Measurements from ENCODE around the gene KCNQ5.
A peak's percentile ranks its signal among the peaks of the same experiment; 100 is the strongest.

KCNQ5 gene

DNA sequence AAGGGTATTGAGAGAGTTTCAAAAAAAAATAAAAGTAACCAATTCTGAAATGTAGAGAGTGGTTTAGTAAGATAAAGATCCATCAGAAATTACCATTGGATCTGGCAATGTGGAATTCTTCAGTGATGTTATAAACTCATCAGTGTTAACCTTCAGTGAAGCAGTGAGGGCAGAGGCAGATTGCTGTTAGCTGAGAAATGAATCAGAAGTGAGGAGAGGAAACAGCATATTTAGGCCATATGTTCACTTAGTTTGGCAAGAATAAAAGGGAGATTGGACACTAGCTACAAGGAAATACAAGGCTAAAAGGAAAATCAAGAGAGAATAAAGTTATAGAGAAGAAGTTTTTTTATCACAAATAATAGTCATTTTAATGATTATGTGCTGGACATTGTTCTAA is 9.6 kb downstream of the KCNQ5 start:
- no peaks in the 10 kb centered on the region for H3K9me3 ChIP-seq (ENCODE audit: control insufficient read depth, insufficient read depth, low read depth, low read length)
- no peak for TF ChIP-seq ZNF19 (tag by site-specific recombination; IDR thresholded peaks at IDR 0.05; ENCODE audit: low read depth)
- TF ChIP-seq ZNF394 (tag by site-specific recombination; IDR thresholded peaks at IDR 0.05; ENCODE audit: borderline replicate concordance) = no peak
- TF ChIP-seq ZNF354C (tag by site-specific recombination; IDR thresholded peaks at IDR 0.05; ENCODE audit: borderline replicate concordance, low read depth) = no peak
- no peak for TF ChIP-seq ZBTB21 (tag by site-specific recombination; IDR thresholded peaks at IDR 0.05)
- TF ChIP-seq GLIS2 (tag by site-specific recombination; IDR thresholded peaks at IDR 0.05) = no peak
- no peak for TF ChIP-seq ZNF202 (tag by site-specific recombination; IDR thresholded peaks at IDR 0.05; ENCODE audit: borderline replicate concordance)
- ChIA-PET CTCF (interaction anchor here (0.7 to 1.1 kb wide), 2 partner anchors 498 to 1354 kb away, joined by 3 read pairs; no protein-coding TSS in a partner anchor), POLR2A (no interaction called here)
- H3K36me3 ChIP-seq (ENCODE audit: control insufficient read depth in 2 of 2, insufficient read depth in 1 of 2, low read length in 2 of 2) = no peaks in the 10 kb centered on the region
- no peaks in the 10 kb centered on the region for H3K4me1 ChIP-seq (ENCODE audit: control insufficient read depth, insufficient read depth, low read length)
- no peak overlapping the region for H3K4me3 ChIP-seq (ENCODE audit: low read depth, low read length)
- no peak overlapping the region for H3K27ac ChIP-seq (ENCODE audit: extremely low read depth, low read depth, low read length)

DNA sequence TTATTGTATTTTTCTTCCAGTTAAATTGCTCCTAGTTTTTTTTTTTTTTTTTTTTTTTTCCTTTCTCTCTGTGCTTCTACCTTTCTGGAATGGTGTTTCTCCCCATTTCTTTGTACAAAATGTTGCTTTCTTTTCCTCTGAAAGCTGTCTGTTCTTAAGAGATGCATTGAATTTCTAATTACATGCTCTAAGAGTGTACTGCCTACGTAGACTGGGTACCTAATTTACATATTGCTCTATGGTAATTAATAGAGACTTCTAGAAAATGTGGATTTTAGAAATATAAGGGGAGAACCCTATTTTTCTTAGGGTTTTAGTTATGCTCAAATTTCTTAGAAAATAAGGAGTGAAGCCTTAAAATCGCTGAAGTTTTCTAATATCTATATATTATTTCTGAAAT is 13.8 kb downstream of the KCNQ5 start:
- Histone ChIP-seq H3K4me3 (ENCODE audit: low read depth, low read length) (no peak overlapping the region), H3K9me3 (ENCODE audit: control insufficient read depth, insufficient read depth, low read depth, low read length) (no peaks in the 10 kb centered on the region), H3K4me1 (ENCODE audit: control insufficient read depth, insufficient read depth, low read length) (no peaks in the 10 kb centered on the region), H3K36me3 (ENCODE audit: control insufficient read depth in 2 of 2, insufficient read depth in 1 of 2, low read length in 2 of 2) (no peaks in the 10 kb centered on the region), H3K27ac (ENCODE audit: extremely low read depth, low read depth, low read length) (no peak overlapping the region)
- ChIA-PET POLR2A (no interaction called here), CTCF (no interaction called here)
- TF ChIP-seq ZNF510 (tag by site-specific recombination; IDR thresholded peaks at IDR 0.05; ENCODE audit: insufficient replicate concordance) = no peak
- TF ChIP-seq, protein P1, sequence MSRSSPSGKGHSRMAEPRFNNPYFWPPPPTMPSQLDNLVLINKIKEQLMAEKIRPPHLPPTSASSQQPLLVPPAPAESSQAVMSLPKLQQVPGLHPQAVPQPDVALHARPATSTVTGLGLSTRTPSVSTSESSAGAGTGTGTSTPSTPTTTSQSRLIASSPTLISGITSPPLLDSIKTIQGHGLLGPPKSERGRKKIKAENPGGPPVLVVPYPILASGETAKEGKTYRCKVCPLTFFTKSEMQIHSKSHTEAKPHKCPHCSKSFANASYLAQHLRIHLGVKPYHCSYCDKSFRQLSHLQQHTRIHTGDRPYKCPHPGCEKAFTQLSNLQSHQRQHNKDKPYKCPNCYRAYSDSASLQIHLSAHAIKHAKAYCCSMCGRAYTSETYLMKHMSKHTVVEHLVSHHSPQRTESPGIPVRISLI (tag by site-specific recombination; IDR thresholded peaks at IDR 0.05) = peak; percentile 77; the same call in 1 of the 2 replicates
- TF ChIP-seq ZNF658 (tag by site-specific recombination; IDR thresholded peaks at IDR 0.05) = no peak
- no peak for TF ChIP-seq ZNF112 (tag by site-specific recombination; IDR thresholded peaks at IDR 0.05)

DNA sequence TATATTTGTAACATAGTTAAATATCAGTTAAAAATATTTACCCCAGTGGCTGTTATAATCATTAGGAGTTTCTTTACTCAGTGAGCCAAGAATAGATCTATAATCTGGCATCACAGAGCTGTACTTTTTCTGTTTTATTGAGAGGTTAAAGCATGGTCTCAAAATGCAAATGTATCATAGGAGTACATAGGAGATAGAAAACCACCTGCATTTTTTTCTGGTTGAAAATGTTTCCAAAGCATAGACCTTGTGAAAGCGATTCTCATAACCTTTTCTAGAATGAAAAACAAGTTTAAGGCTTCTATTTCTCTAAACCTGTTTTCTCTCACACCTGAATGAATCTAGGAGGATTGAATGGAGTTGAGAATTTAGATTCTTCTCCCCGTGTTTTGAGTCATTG is 14.4 kb downstream of the KCNQ5 start:
- no peak overlapping the region for H3K4me3 ChIP-seq (ENCODE audit: low read depth, low read length)
- ChIA-PET CTCF (no interaction called here), POLR2A (no interaction called here)
- H3K4me1 ChIP-seq (ENCODE audit: control insufficient read depth, insufficient read depth, low read length) = no peaks in the 10 kb centered on the region
- H3K27ac ChIP-seq (ENCODE audit: extremely low read depth, low read depth, low read length) = no peak overlapping the region
- no peaks in the 10 kb centered on the region for H3K9me3 ChIP-seq (ENCODE audit: control insufficient read depth, insufficient read depth, low read depth, low read length)
- TF ChIP-seq ZSCAN23 (tag by site-specific recombination; IDR thresholded peaks at IDR 0.05) (no peak), ZNF558 (tag by site-specific recombination; IDR thresholded peaks at IDR 0.05) (no peak), ZNF132 (tag by site-specific recombination; IDR thresholded peaks at IDR 0.05; ENCODE audit: borderline replicate concordance) (no peak), MZF1 (tag by site-specific recombination; IDR thresholded peaks at IDR 0.05; ENCODE audit: borderline replicate concordance) (no peak), OVOL3 (tag by site-specific recombination; IDR thresholded peaks at IDR 0.05) (no peak), ZNF600 (tag by site-specific recombination; IDR thresholded peaks at IDR 0.05) (no peak), ZXDB (tag by site-specific recombination; IDR thresholded peaks at IDR 0.05) (no peak), ZNF274 (IDR thresholded peaks at IDR 0.05; ENCODE audit: low read length) (no peak), ZNF274 (tag by site-specific recombination; IDR thresholded peaks at IDR 0.05; ENCODE audit: borderline replicate concordance) (no peak), ZNF843 (tag by site-specific recombination; IDR thresholded peaks at IDR 0.05) (no peak), IKZF3 (tag by site-specific recombination; IDR thresholded peaks at IDR 0.05) (no peak), ZNF677 (tag by site-specific recombination; IDR thresholded peaks at IDR 0.05) (no peak)
- TF ChIP-seq, protein P2, sequence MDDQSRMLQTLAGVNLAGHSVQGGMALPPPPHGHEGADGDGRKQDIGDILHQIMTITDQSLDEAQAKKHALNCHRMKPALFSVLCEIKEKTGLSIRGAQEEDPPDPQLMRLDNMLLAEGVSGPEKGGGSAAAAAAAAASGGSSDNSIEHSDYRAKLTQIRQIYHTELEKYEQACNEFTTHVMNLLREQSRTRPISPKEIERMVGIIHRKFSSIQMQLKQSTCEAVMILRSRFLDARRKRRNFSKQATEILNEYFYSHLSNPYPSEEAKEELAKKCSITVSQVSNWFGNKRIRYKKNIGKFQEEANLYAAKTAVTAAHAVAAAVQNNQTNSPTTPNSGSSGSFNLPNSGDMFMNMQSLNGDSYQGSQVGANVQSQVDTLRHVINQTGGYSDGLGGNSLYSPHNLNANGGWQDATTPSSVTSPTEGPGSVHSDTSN (CRISPR knock-in tag; IDR thresholded peaks at IDR 0.05) = no peak
- TF ChIP-seq, protein P3, sequence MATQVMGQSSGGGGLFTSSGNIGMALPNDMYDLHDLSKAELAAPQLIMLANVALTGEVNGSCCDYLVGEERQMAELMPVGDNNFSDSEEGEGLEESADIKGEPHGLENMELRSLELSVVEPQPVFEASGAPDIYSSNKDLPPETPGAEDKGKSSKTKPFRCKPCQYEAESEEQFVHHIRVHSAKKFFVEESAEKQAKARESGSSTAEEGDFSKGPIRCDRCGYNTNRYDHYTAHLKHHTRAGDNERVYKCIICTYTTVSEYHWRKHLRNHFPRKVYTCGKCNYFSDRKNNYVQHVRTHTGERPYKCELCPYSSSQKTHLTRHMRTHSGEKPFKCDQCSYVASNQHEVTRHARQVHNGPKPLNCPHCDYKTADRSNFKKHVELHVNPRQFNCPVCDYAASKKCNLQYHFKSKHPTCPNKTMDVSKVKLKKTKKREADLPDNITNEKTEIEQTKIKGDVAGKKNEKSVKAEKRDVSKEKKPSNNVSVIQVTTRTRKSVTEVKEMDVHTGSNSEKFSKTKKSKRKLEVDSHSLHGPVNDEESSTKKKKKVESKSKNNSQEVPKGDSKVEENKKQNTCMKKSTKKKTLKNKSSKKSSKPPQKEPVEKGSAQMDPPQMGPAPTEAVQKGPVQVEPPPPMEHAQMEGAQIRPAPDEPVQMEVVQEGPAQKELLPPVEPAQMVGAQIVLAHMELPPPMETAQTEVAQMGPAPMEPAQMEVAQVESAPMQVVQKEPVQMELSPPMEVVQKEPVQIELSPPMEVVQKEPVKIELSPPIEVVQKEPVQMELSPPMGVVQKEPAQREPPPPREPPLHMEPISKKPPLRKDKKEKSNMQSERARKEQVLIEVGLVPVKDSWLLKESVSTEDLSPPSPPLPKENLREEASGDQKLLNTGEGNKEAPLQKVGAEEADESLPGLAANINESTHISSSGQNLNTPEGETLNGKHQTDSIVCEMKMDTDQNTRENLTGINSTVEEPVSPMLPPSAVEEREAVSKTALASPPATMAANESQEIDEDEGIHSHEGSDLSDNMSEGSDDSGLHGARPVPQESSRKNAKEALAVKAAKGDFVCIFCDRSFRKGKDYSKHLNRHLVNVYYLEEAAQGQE (tag by site-specific recombination; IDR thresholded peaks at IDR 0.05) = no peak
- TF ChIP-seq, protein P4, sequence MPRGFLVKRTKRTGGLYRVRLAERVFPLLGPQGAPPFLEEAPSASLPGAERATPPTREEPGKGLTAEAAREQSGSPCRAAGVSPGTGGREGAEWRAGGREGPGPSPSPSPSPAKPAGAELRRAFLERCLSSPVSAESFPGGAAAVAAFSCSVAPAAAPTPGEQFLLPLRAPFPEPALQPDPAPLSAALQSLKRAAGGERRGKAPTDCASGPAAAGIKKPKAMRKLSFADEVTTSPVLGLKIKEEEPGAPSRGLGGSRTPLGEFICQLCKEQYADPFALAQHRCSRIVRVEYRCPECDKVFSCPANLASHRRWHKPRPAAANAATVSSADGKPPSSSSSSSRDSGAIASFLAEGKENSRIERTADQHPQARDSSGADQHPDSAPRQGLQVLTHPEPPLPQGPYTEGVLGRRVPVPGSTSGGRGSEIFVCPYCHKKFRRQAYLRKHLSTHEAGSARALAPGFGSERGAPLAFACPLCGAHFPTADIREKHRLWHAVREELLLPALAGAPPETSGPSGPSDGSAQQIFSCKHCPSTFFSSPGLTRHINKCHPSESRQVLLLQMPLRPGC (tag by site-specific recombination; IDR thresholded peaks at IDR 0.05) = no peak
- no peaks in the 10 kb centered on the region for H3K36me3 ChIP-seq (ENCODE audit: control insufficient read depth in 2 of 2, insufficient read depth in 1 of 2, low read length in 2 of 2)

Measured in HEK293 (cell line).